GM19455 (cell line): ENCODE measurements around the gene CSTB.

Experiments used
- ATAC-seq: cut with Tn5 transposase; IDR thresholded peaks from one replicate; pipeline ENCODE4 v1.9.1; 2021; ENCODE audit not compliant: unreplicated experiment

The CSTB gene

GRCh38 chr21:43752758-43753438 is 23.2 kb downstream of the CSTB start:
- no peak for ATAC-seq

GRCh38 chr21:43751955-43752591 is 24.0 kb downstream of the CSTB start:
- ATAC-seq, result no peak

GRCh38 chr21:43750339-43751033 is 25.6 kb downstream of the CSTB start:
- no peak for ATAC-seq

- no peak for ATAC-seq
Measured at GRCh38 chr21:43749651-43750262, 26.4 kb downstream of the CSTB start.

GRCh38 chr21:43748622-43749021 is 27.5 kb downstream of the CSTB start:
- no peak for ATAC-seq

- ATAC-seq, result no peak
Measured at GRCh38 chr21:43745772-43746517, 30.2 kb downstream of the CSTB start.

GRCh38 chr21:43744725-43745124 is 31.4 kb downstream of the CSTB start:
- ATAC-seq, result no peak

- ATAC-seq, result no peak
Measured at GRCh38 chr21:43743947-43744346, 32.2 kb downstream of the CSTB start.

- no peak for ATAC-seq
Measured at GRCh38 chr21:43741423-43742096, 34.5 kb downstream of the CSTB start.

GRCh38 chr21:43740497-43741156 is 35.5 kb downstream of the CSTB start:
- ATAC-seq, result no peak

- no peak for ATAC-seq
Measured at GRCh38 chr21:43739621-43740435, 36.3 kb downstream of the CSTB start.

- no peak for ATAC-seq
Measured at GRCh38 chr21:43737158-43737950, 38.8 kb downstream of the CSTB start.

GRCh38 chr21:43736224-43736883 is 39.8 kb downstream of the CSTB start:
- no peak for ATAC-seq

- no peak for ATAC-seq
Measured at GRCh38 chr21:43735236-43736091, 40.6 kb downstream of the CSTB start.

- no peak for ATAC-seq
Measured at GRCh38 chr21:43734928-43735229, 41.2 kb downstream of the CSTB start.

- no peak for ATAC-seq
Measured at GRCh38 chr21:43734131-43734927, 41.8 kb downstream of the CSTB start.
